NCI-H187 treated with DMSO at 0.1 percent for 48 hours (cell line): ENCODE results near the gene PTPRM.

Source experiments
- DNase-seq: peaks from one replicate; lab custom pipeline; 2025; lab: John Stamatoyannopoulos, UW

Gene PTPRM

DNA sequence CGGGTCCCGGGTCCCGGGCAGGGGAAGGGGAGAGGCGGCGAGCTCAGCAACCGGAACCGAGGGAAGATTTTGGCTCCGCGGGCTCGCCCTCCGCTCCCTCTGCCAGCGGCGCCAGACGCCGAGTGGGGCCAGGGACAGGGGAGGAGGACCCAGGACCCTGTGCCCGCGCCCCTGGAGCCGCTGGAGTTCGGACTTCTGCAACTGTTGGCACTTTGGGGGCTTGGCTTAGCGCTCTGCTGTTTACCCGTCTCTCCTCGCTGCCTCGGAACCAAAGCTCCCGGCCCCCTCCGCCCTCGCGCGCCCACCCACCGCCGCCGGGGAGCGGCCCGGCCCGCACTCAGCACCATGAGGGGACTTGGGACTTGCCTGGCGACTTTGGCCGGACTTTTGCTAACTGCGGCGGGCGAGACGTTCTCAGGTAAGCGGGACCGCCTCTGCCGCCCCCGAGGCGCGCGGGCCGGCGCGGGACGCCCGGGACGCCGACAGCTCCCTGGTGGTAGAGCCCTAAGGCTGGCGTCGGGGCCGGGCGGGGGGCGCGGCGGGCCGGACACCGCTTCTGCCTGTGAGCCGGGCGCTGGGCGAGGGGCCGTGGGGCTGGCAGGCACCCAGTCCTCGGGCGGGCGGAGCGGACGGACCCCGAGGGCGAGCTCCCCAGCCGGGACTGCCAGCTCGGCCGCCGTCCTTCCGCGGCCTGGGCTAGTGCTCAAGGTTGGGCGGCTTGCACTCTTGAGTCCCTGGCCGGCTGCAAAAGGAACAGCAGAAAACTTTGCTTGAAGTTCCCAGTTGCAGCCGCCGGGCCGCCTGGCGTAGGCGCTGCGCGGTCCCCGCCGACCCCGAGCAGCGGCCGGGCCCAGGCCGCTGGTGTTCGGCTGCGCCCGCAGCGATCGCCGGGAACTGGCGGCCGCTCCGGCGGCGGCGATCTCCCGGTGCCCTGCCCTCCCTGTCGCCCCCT, 634 bp downstream of the PTPRM start:
- no peak for DNase-seq

- no peak for DNase-seq
Measured at GRCh38 chr18:7568426-7568825, 1.3 kb downstream of the PTPRM start.

GRCh38 chr18:7571626-7572025, 4.5 kb downstream of the PTPRM start:
- no peak for DNase-seq

DNA sequence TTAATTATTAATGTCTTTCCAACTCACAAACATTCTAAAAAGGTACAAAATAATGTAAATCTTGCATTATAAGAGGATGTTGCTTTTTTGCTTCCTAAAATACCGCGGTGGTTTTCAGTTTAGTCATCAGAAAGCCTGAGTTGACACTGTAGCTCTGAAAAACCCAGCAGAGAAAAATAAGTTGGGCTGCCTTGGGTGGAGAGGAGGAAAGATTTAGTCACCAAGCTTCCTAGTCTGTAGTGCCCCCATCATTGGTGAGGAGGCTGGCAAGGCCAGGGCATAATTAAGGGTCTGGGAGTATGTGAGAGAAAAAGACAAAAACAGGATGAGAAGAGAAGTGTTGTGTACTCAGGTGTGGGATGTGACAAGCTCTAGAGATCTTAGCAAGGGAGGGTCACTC, 5.7 kb downstream of the PTPRM start:
- DNase-seq, result no peak

DNA sequence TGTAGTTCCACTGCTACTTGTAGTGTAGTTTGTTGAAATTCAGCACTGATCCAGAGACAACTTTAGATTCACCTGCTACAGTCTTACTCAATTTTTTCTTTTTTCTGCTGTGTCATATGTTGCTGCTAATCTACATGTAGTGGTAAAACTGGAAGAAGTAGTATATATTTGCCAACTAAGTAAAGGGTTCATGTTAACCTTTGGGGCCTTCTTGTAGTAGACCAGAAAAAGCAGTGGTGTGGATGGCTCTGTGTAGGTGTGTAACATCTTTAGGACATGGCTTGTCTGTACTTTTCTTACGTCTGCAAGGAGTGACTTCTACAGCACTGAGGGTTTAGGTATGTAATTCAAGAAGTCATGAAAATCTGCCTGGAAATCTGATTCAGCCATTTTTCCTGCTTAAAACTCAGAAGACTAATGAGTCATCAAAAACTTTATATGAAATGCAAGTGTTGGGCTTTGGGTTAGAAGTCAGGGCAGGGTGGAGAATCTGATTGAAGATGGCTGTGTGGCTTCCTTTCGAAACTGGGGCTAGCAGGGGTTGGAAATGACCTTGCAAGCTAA, 8.4 kb downstream of the PTPRM start:
- no peak for DNase-seq

GRCh38 chr18:7576077-7576476, 9.0 kb downstream of the PTPRM start:
- DNase-seq, result no peak

- no peak for DNase-seq
Measured at GRCh38 chr18:7576685-7577084, 9.6 kb downstream of the PTPRM start.

GRCh38 chr18:7577706-7578105, 10.6 kb downstream of the PTPRM start:
- DNase-seq, result no peak

DNA sequence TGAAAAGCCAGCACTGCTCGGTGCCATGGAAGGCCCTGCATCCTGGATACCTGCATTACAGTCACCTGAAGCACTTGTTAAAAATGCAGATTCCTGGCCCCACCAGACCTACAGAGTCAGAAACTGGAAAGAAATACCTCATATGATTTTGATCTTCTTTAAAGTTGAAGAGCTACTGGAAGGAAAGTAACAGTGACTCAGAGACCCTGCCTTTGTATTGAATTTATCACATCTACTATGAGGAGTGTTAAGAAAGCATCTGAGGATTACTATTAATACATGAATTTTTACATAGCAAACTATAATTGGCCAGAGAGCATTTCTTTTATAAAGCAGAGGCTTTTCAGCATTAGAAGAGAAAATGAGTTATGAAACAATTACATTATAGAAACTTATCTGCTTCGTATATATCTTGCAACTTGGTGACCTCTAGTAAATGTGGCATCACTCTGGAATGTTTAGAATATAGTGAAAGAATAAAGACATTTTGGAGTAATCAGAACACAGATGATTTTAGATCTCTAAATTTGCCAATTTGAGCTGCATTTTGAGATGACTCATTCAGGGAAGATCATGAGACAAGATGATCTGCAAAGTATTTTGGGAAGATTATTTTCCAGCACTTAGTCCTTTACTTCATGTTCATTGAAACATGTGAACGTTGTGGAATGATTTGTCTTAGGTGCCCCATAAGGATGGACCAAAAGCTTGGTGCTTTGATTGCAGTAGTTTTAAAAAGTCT, 12.2 kb downstream of the PTPRM start:
- no peak for DNase-seq

DNA sequence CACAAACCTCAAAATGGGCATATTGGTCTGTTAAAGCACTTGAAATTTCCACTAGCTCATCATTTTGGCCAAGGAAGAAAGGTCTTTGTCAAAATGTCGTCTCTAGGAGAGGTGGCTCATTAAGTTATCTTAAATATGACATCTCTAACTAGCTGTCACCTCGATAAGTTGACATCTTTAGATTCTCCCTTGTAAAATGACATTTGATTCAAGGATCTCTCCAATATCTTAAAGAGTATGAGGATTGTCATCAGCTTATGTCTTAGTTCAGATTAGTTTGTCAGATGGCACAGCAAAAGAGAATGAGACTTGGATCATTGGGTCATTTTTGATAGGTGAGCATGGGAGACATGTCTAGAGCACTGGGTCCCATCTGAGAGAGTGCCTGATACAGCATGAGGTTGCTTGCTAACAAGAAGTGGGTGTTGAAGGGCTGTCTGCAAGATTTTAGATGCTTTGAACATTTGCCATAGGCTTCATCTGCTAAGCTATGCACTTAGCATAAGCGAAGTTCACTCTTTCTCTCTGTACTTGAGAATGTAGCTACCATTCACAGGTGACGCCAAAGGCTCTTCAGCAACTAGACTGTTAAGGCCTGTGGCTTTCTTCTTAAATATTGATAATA, 12.9 kb downstream of the PTPRM start:
- no peak for DNase-seq

DNA sequence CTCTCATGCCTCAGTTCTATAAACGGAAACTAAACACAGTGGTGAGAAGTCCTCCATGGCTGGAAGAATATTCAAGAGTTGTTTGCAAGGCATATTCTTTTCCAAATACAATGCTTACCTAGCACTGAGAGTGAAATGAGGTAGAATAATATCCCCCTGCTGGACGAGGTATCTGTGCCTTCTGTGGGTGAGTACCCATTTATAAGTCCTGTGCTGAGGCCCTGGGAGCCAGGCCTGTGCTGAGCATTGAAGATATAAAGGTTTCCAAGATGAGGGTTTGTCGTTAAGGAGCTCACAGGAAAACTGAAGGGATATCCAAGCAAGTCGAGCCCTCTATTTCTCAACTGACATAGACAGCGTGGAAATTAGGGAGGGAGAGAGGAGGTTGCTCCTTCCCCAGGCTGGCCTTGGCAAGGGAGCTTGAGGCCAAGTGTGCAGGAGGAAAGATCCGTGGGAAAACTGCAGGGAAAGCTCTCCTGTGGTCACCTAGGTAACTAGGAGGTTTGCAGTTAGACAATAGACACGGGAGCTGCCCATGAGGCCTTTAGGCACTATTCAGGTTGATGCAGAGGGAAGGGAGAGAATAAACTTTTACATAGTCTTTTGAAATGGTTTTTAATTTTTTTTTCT, 17.6 kb downstream of the PTPRM start:
- no peak for DNase-seq

DNA sequence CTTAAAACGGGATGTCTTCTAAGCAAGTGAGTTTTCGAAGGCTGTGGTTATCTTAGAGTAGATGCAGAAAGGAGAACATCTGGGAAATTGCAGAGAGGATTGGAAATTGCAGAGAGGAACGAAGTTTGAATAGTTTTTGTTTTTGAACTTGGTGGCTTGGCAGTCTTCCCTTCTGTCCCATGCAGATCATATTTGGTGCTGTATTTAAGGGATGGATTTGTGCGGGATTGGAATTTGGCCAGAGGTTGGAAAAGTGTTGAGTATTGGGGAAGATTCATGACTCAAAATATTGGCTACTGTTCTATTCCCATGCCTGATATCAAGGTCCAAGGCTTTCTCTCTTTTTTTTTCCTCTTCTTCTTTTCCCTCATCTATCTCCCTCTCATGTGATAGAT, 18.2 kb downstream of the PTPRM start:
- DNase-seq, result no peak

DNA sequence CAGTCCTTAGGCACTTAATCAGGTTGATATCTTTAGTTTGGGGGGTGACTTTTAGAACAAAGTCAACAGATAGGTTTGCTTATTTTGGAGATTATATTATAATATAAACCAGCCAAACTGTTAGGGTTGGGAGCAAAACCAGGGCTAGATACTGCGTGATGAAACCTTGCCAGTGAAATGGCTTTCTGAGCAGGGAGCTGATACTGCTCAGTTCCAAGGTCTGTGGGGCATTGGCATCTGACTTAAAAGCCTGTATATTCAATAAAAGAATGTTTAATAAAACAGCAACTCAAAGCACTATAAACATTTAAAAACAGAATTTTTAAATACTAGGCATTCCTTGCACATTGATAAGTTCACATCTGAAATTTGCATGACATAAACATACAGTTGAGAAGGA, 19.3 kb downstream of the PTPRM start:
- DNase-seq, result no peak

DNA sequence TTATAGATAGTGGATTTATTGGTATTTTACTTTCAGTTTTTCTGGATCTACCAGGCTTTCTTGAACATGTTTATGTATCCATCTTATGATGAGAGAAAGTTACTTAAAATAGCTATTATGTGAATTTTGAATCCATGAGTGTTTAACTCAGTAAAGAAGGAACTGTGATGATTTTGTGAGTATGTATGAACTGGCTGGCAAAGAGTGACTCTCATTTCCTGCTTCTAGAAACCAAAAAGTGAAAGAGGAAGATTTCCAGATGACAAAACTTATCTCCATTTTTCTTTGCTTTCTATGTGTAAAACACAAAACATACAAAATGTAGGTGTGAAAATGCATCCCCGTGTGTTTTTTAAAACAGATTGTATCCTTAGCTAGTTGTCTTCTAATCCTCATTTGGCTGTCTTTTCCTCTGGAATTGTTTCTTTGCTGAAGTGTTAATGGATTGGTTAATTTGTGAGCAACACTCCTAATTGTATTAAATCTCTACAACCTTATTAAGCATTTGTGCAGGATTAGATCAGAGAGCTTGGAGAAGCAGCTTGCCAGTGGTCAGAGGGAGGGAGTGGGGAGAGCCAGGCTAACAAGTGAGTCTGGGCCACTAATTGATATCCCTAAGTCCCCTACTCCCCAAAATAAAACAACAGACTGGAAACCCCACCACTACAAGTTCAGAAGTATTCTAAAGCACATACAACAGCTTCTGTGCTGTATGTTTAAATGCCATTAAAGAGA, 23.9 kb downstream of the PTPRM start:
- no peak for DNase-seq

GRCh38 chr18:7592305-7593071, 25.4 kb downstream of the PTPRM start:
- DNase-seq, result no peak

GRCh38 chr18:7593218-7593819, 26.2 kb downstream of the PTPRM start:
- no peak for DNase-seq

DNA sequence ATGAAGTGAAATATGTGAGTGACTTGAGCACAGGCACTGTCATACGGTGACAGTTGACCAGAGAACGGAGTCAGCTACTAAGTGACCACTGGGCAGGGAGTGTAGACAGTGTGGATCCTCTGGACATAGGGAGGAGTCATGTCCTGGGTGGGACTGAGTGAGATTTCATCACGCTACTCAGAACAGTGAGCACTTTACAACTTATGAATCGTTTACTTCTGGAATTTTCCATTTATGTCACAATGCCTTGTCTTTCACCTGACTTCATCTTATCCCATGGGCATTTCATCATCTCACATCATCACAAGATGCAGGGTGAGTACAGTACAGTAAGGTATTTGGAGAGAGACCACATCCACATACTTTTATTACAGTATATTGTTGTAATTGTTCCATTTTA, 29.0 kb downstream of the PTPRM start:
- no peak for DNase-seq

DNA sequence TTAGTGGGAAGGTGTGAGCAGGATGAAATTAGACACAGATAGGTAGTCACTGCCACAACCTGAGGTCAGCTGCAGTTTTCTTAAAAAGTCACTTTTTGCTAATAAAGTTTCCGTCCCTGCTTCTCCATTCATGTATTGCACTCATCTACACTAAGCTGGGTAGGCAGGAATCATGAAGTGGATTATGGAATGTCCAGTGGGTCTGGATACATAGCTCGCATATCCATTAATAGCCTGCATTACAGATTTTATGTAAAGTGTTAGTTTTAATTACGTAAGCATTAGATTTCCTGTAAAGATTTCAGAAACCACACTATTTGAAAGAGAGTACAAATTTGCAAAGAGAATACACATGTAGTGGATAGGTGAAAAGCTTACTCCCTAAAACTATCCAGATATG, 30.4 kb downstream of the PTPRM start:
- DNase-seq, result no peak

DNA sequence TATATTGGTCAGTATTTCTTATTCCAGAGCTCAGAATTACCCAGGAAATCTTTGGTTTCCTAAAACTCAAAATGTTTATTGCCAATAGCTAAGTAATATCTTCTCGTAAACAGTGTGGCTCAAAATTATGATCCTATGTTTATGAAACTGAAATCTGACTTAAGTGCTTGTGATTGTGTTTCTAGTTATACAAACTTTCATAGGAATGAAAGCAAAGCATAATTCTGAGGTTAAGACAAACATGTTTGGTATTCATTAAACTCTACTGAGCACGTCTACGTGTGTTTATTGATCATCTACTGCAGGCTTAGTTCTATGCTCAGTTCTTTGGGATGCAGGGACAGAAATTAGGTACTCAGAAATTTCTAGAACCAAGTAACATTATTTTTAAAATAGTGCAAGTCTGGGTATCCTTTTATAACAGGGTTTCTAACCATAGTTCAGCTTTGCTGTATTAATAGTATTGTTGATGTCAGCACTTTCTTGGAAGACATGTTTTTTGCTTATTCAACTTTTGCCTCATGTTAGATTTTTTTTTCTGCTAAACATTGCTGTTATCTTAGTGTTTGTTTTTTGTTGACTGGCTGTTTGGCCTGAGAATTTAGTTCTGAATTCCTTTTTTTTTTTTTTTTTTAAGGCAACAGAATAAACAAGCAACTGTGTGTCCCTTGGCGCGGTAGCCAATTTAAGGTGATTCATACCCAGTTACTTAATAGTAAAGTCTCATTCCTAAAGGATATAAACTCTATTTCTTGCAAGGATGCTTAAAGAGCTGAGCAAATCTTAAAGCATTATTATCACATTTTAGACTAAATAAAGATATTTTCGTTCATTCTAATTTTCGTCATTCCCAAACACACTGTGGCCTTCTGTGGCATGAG, 31.3 kb downstream of the PTPRM start:
- DNase-seq, result no peak
